MM.1S (cell line): ENCODE data around the gene EFL1.
"Not testable (repeated sequence)": the region's sequence is repeated elsewhere in the genome, so short reads cannot be mapped to it uniquely, and the experiment has no call there.

Experiments
- EZH2 ChIP-seq: fragments of 300-600 bp; sonication (generic); optimal IDR thresholded peaks from 2 replicates; pipeline ENCODE3; 2017; ENCODE audit warnings: low read depth, mild to moderate bottlenecking, antibody characterized with exemption, low read length, mixed read lengths
- EZH2phosphoT487 ChIP-seq: fragments of 300-600 bp; sonication (generic); IDR thresholded peaks from 2 replicates; pipeline ENCODE4 v1.6.1; 2018; ENCODE audit warnings: antibody characterized with exemption, low read length
- TF ChIP-seq, protein P1 (sequence below): fragments of 300-600 bp; sonication (generic); IDR thresholded peaks from 2 replicates; pipeline ENCODE4 v1.5.1; 2016; ENCODE audit warnings: antibody characterized with exemption, low read length, mixed read lengths

DNA sequence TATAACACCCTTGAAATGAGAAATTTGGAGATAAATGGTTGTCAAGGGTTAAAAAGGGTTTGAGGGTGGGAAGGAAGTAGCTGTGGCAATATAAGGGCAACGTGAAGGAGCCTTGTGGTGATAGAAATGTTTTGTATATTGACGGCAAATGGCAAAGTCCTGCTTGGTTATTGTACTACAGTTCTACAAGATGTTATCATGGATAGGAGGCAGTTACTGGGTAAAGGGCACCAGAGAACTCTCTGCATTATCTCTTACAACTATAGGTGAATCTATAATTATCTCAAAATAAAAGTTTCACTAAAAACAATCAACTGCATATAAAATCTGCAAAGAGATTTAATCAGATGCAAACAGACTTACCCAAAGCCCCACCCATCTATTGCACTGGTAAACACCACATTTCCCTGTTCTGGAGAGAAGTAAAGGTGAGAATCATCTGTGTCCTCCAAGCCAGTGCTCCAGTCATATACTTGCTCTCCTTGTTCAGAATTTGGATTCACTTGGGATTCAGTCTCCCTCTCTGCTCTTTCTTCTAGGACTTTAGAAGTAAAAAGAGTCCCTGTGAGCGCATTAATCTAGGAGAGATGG is 24.5 kb downstream of the EFL1 start:
- TF ChIP-seq, protein P1, sequence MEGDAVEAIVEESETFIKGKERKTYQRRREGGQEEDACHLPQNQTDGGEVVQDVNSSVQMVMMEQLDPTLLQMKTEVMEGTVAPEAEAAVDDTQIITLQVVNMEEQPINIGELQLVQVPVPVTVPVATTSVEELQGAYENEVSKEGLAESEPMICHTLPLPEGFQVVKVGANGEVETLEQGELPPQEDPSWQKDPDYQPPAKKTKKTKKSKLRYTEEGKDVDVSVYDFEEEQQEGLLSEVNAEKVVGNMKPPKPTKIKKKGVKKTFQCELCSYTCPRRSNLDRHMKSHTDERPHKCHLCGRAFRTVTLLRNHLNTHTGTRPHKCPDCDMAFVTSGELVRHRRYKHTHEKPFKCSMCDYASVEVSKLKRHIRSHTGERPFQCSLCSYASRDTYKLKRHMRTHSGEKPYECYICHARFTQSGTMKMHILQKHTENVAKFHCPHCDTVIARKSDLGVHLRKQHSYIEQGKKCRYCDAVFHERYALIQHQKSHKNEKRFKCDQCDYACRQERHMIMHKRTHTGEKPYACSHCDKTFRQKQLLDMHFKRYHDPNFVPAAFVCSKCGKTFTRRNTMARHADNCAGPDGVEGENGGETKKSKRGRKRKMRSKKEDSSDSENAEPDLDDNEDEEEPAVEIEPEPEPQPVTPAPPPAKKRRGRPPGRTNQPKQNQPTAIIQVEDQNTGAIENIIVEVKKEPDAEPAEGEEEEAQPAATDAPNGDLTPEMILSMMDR: not testable (repeated sequence)
- not testable (repeated sequence) for TF ChIP-seq EZH2, EZH2phosphoT487
